Measurements from ENCODE around the gene ZNF8.

ZNF8 gene

GRCh38 chr19:58304255-58304654 is 25.5 kb downstream of the ZNF8 start:
- Histone ChIP-seq H3K36me3 (ENCODE audit: insufficient read depth, low read length) (peaks cover 70% of the 10 kb centered on the region), H3K27me3 (ENCODE audit: insufficient read depth, low read length) (no peaks in the 10 kb centered on the region), H3K4me2 (ENCODE audit: low read length) (peak overlapping the region; percentile 82), H4K20me1 (ENCODE audit: insufficient read depth, low read length) (no peaks in the 10 kb centered on the region), H2AFZ (ENCODE audit: low read length) (peak overlapping the region; percentile 57; the same call in 1 of the 2 replicates), H3K9me3 (ENCODE audit: low read length) (peaks cover 4% of the 10 kb centered on the region; the same call in 1 of the 2 replicates), H3K4me1 (ENCODE audit: insufficient read depth, low read length, severe bottlenecking) (peaks cover 18% of the 10 kb centered on the region), H3K4me3 (ENCODE audit: low read depth, low read length, poor library complexity, severe bottlenecking) (peak overlapping the region; percentile 78), H3K79me2 (ENCODE audit: insufficient read depth, low read length) (peaks cover 10% of the 10 kb centered on the region; the same call in 1 of the 2 replicates), H3K27ac (ENCODE audit: low read depth, low read length, poor library complexity, severe bottlenecking) (peak overlapping the region; percentile 36), H3F3A (ENCODE audit: insufficient read depth, low read length) (no peaks in the 10 kb centered on the region), H3K9me2 (ENCODE audit: low read depth, low read length) (no peaks in the 10 kb centered on the region), H3K9ac (ENCODE audit: low read length) (peak overlapping the region; percentile 53; the same call in 1 of the 2 replicates)
- TF ChIP-seq, protein P1, sequence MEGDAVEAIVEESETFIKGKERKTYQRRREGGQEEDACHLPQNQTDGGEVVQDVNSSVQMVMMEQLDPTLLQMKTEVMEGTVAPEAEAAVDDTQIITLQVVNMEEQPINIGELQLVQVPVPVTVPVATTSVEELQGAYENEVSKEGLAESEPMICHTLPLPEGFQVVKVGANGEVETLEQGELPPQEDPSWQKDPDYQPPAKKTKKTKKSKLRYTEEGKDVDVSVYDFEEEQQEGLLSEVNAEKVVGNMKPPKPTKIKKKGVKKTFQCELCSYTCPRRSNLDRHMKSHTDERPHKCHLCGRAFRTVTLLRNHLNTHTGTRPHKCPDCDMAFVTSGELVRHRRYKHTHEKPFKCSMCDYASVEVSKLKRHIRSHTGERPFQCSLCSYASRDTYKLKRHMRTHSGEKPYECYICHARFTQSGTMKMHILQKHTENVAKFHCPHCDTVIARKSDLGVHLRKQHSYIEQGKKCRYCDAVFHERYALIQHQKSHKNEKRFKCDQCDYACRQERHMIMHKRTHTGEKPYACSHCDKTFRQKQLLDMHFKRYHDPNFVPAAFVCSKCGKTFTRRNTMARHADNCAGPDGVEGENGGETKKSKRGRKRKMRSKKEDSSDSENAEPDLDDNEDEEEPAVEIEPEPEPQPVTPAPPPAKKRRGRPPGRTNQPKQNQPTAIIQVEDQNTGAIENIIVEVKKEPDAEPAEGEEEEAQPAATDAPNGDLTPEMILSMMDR (IDR thresholded peaks at IDR 0.05; ENCODE audit: low read length): no peak
- TF ChIP-seq EZH2 (IDR thresholded peaks at IDR 0.05; ENCODE audit: borderline replicate concordance, low read length): no peak

GRCh38 chr19:58304748-58305064 is 26.0 kb downstream of the ZNF8 start:
- Histone ChIP-seq H3K79me2 (ENCODE audit: insufficient read depth, low read length) (peaks cover 10% of the 10 kb centered on the region; the same call in 1 of the 2 replicates), H3K36me3 (ENCODE audit: insufficient read depth, low read length) (peaks cover 72% of the 10 kb centered on the region), H3K4me2 (ENCODE audit: low read length) (peak overlapping the region; percentile 82), H3K9me2 (ENCODE audit: low read depth, low read length) (no peaks in the 10 kb centered on the region), H3K4me1 (ENCODE audit: insufficient read depth, low read length, severe bottlenecking) (peaks cover 18% of the 10 kb centered on the region), H4K20me1 (ENCODE audit: insufficient read depth, low read length) (no peaks in the 10 kb centered on the region), H3K27me3 (ENCODE audit: insufficient read depth, low read length) (no peaks in the 10 kb centered on the region), H3K27ac (ENCODE audit: low read depth, low read length, poor library complexity, severe bottlenecking) (peak overlapping the region; percentile 36), H3K9ac (ENCODE audit: low read length) (peak overlapping the region; percentile 53), H2AFZ (ENCODE audit: low read length) (peak overlapping the region; percentile 57; the same call in 1 of the 2 replicates), H3K9me3 (ENCODE audit: low read length) (peaks cover 4% of the 10 kb centered on the region; the same call in 1 of the 2 replicates), H3K4me3 (ENCODE audit: low read depth, low read length, poor library complexity, severe bottlenecking) (peak overlapping the region; percentile 78), H3F3A (ENCODE audit: insufficient read depth, low read length) (no peaks in the 10 kb centered on the region)
- TF ChIP-seq, protein P1 (IDR thresholded peaks at IDR 0.05; ENCODE audit: low read length): no peak
- no peak for TF ChIP-seq EZH2 (IDR thresholded peaks at IDR 0.05; ENCODE audit: borderline replicate concordance, low read length)

DNA sequence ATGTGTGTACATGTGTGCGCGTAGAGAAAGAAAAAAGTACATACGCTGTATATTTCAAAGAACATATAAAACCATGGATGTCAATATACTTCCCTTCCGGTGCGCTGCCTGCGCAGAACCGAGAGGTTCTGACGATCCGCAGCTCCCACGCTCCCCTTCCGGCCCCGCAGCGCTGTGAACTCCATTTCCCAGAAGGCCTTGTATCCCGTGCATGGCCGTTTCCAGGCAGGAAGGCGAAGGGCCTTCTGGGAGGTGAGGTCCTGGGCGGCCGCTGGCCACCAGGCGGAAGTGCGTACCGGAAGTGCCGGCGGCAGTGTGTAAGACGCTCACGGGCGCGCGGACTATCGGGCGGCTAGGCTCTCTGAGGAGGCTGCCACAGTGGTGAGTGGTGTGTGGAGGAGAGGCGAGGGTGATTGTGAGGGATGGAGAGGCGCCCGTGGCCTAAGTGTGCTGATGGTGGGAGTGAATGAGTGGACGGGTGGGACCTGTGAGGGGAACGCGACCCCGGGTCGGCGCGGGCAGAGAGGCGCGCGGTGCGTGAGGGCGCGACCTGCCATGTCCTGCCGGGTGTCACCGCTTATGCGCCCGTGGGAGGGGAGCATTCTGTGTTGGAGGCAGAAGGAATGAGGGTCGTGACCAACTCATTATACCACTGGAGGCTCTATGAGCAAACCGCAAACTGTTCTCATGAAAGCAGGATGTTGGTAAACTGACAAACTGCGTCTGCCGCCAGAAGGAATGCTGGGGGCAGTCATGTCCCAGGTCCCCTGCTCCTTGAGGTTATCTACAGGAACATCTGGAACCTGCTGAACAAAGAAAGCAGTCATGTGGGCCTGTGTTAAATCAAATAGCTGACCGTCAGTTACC is 26.5 kb downstream of the ZNF8 start, which contains the start of gene ERVK3-1:
ERVK3-1 (plus strand) TSS at position 313 of the 867 bp plus-strand sequence. CDS start 6,792 bp downstream, outside the sequence.
- peaks cover 4% of the 10 kb centered on the region; the same call in 1 of the 2 replicates for H3K9me3 ChIP-seq (ENCODE audit: low read length)
- H3F3A ChIP-seq (ENCODE audit: insufficient read depth, low read length): no peaks in the 10 kb centered on the region
- H3K9ac ChIP-seq (ENCODE audit: low read length): peak within 1 kb of the TSS; percentile 74
- H3K4me1 ChIP-seq (ENCODE audit: insufficient read depth, low read length, severe bottlenecking): peaks cover 18% of the 10 kb centered on the region
- H3K36me3 ChIP-seq (ENCODE audit: insufficient read depth, low read length): peaks cover 72% of the 10 kb centered on the region
- H3K27me3 ChIP-seq (ENCODE audit: insufficient read depth, low read length): no peaks in the 10 kb centered on the region
- H2AFZ ChIP-seq (ENCODE audit: low read length): peak within 1 kb of the TSS; percentile 57; the same call in 1 of the 2 replicates
- peak within 1 kb of the TSS; percentile 78 for H3K4me3 ChIP-seq (ENCODE audit: low read depth, low read length, poor library complexity, severe bottlenecking)
- no peaks in the 10 kb centered on the region for H4K20me1 ChIP-seq (ENCODE audit: insufficient read depth, low read length)
- peaks cover 10% of the 10 kb centered on the region; the same call in 1 of the 2 replicates for H3K79me2 ChIP-seq (ENCODE audit: insufficient read depth, low read length)
- peak within 1 kb of the TSS; percentile 36 for H3K27ac ChIP-seq (ENCODE audit: low read depth, low read length, poor library complexity, severe bottlenecking)
- TF ChIP-seq EZH2 (IDR thresholded peaks at IDR 0.05; ENCODE audit: borderline replicate concordance, low read length): no peak
- TF ChIP-seq, protein P1 (IDR thresholded peaks at IDR 0.05; ENCODE audit: low read length): no peak
- H3K9me2 ChIP-seq (ENCODE audit: low read depth, low read length): no peaks in the 10 kb centered on the region
- H3K4me2 ChIP-seq (ENCODE audit: low read length): peak within 1 kb of the TSS; percentile 88

Measured in OCI-LY1 (cell line).